ENCODE data around the gene DEFB128. TPM values are rescaled to one million over a fixed set of nuclear protein-coding genes. Genes with fewer than 3 reads are reported as not detected.

The DEFB128 gene
- total RNA-seq, 1 donor from 2014 or later = not detected

Other genes starting within 250 kb of the DEFB128 start
- gene DEFB125, start 102.0 kb downstream of the DEFB128 start, total RNA-seq = not detected in 2 replicates
- not detected in 2 replicates for gene DEFB126, start 47.1 kb downstream of the DEFB128 start, total RNA-seq
- not detected in 2 replicates for gene DEFB127, start 32.3 kb downstream of the DEFB128 start, total RNA-seq
- not detected in 2 replicates for gene DEFB129, start 37.5 kb upstream of the DEFB128 start, total RNA-seq
- not detected in 2 replicates for gene DEFB132, start 68.0 kb upstream of the DEFB128 start, total RNA-seq
- 7.6 and 9.5 TPM in 2 replicates for gene C20orf96, start 101.0 kb upstream of the DEFB128 start, total RNA-seq
- 26.9 and 27.6 TPM in 2 replicates for gene ZCCHC3, start 107.9 kb upstream of the DEFB128 start, total RNA-seq
- 14.4 and 15.0 TPM in 2 replicates for gene SOX12, start 135.8 kb upstream of the DEFB128 start, total RNA-seq
- 5.9 and 7.1 TPM in 2 replicates for gene NRSN2, start 157.4 kb upstream of the DEFB128 start, total RNA-seq
- 31.6 and 32.2 TPM in 2 replicates for gene TRIB3, start 191.0 kb upstream of the DEFB128 start, total RNA-seq
- gene RBCK1, start 218.6 kb upstream of the DEFB128 start, total RNA-seq = 112 and 118 TPM in 2 replicates